GM12873 (cell line): ENCODE data around the gene TCP1.

Experiments used
- CTCF ChIP-seq: IDR thresholded peaks from 2 replicates; pipeline ENCODE4 v1.5.1; 2012; ENCODE audit warnings: low read depth, mild to moderate bottlenecking, moderate library complexity, low read length, control low read depth; ENCODE audit not compliant: insufficient read depth; ENCODE audit errors: missing control alignments

The TCP1 gene

GRCh38 chr6:159832946-159833345, 43.5 kb upstream of the TCP1 start:
- TF ChIP-seq CTCF = no peak

DNA sequence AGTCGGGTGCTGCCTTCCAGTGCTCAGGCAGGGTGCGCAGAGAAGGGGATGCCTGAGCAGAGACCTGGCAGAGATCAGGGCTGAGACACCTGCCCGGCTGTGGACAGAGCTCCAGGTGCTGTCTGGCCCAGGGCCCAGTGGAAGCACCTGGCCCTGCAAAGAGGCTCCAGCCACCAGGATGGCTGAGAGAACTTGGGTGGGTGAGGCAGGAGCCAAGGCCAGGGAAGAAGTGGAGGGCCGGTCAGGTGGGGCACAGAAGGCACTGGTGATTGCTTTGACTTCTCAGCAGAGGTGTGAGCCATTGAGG, 41.9 kb upstream of the TCP1 start:
- TF ChIP-seq CTCF = no peak

DNA sequence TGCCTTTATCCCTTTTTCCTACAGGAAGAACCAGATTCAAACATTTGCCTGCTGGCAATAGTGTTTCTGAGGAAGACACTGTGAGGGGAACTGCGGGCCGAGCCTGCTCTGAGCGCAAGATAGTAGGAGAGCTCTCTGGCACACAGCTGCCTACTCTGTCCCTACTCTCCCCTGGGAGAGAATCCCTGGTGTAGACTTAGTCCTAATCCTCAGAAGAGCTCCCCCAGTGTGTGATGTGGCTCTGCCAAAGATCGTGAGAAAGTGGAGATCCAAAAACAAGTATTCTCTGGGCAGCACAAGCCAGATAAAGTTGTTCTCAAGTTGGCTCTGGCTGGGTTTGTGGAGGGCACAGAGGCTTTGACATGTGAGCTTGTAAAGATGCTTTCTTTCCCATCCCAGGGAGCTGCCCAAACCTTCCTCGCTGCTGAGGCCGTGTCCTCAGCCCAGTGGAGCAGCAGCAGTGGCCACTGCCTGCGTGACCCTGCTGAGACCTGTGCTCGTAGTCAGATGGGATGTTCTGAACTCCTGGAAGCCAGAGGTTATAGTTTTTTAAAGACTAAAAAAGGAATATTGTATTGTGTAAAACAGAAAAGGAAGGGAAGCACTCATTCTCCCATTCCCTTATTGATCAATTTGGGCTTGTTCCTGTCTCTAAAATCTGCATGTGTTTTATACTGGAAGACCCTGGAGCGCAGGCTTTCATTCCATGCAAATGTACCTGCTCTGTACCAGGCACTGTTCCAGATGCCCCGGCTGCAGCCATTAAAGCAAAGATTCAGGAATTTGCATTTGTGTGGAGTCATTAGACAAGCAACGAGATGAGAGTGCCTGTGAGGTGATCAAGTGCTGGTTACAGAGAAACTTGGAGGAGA, 41.3 kb upstream of the TCP1 start:
- no peak for TF ChIP-seq CTCF

DNA sequence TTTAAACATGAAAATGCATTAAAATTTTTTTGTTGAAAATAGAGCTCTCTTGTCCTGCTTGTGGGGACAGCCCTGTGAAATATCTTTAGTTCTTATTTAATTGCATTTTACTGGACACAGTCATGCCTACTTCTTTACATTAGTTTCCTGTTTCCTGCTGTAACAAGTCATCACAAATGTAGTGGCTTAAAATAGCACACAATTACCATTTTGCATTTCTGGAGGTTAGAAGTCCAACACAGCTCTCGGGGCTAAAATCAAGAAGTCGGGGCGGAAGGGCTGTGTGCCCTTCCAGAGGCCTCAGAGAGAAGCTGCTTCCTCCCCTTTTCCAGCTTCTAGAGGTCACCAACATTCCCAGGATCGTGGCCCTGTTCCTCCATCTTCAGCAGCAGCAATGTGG, 40.1 kb upstream of the TCP1 start:
- TF ChIP-seq CTCF = no peak

DNA sequence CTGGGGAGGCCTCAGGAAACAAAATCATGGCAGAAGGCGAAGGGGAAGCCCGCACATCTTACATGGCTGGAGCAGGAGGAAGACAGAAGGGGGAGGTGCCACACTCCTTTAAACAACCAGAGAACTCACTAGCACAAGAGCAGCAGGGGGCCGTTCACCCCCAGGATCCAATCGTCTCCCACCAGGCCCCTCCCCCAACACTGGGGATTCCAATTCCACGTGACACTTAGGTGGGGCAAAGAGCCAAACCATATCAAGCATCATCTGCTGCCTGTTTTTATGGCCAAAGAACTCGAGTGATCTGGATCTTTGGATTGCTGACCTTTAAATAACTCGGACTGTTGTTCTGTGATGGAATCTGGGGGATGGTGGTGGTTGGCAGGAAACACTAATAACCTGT, 38.7 kb upstream of the TCP1 start:
- TF ChIP-seq CTCF = no peak

DNA sequence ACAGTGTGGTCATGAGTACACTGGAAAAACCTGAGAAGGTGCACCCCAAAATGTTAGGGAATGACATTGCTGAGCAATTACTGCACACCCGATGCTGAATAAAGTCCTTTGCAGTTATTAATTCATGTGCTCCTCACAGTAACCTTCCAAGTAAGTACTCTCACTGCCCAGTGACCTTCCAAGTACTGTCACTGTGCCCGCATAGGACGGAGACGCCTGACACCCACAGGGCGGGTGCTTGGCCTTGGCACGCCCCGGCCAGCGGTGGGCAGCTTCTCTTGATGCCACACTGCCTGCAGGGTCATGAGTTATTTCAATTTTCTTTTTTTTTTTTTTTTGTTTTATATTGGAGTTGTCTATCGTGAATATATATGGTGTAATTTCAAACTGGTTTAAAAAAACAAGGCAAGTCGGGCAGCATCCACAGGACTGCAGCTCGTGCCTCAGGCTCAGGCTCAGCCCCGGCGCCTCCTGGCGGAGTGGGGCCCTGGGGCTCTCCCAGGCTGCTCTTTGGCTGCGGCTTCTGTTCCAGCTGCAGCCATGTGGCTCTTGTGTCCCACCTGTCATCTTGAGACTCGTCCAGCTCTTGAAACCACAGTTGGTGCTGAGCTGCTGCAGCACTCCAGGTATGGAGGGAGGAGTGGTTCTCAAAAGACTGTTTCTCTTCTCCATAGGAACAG, 37.7 kb upstream of the TCP1 start:
- TF ChIP-seq CTCF = no peak

GRCh38 chr6:159826004-159826403, 36.6 kb upstream of the TCP1 start:
- TF ChIP-seq CTCF = no peak
